Activated CD4-positive, alpha-beta T cell treated with anti-CD3 and anti-CD28 coated beads, Interleukin-2, amount 50 U/mL, for 48 hours (primary cell): ENCODE data around the gene TAS2R46.

Experiments used
- DNase-seq, 2 experiments: peaks; one replicate each; pipeline ENCODE4 v3.0.0-alpha.2; 2020

The TAS2R46 gene

DNA sequence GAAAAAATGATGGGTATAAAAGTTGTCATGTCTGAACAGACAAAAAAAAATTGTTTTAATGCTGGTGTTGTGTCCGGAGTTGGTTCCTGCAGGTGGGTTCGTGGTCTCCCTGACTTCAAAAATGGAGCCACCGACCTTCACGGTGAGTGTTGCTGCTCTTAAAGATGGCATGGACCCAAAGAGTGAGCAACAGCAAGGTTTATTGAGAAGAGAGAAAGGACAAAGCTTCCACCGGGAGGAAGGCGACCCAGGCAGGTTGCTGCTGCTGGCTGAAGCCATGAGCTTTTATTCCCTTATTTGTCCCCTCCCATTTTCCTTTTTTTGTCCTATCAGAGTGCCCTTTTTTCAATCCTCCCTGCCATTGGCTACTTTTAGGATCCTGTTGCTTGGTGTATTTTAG lies 30.8 kb downstream of the TAS2R46 start, which contains the start of gene TAS2R31:
TAS2R31 (minus strand) TSS at position 101 of the 400 bp plus-strand sequence; CDS start at position 29, 72 bp downstream.
- DNase-seq = no peak

DNA sequence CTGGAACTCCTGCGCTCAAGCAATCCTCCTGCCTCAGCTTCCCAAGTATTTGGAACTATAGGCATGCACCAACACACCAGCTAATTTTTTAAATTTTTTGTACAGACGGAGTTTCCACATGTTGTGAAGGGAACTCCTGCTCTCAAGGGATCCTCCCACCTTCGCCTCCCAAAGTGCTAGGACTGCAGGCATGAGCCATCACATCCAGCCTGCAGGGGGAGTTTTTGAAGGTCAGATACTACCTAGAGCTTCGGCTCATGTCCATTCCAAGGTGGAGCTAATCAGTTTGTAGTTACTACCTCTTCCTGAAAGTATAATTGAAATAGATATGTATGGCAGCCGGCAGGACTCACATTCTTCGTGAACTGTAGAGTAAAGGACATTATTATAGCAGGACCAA lies 36.0 kb downstream of the TAS2R46 start:
- no peak for DNase-seq

DNA sequence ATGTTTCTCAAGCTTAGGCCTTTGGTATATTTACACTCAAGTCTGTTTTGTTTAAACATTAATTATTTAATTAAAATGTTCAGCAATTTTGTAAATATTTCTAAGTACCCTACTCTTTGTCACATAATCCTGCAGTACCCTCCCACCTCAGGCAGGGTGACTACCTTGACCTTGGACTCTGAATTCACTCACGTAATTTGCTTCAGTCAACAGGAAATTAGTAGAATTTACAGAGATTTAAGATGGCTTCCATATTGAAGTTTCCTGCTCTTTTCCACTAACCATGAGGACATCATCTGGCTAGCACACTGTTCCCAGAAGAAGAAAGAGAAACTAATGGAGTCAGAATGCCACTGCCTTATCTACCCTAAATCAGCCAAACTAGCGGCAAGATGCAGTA lies 38.7 kb downstream of the TAS2R46 start:
- no peak for DNase-seq

DNA sequence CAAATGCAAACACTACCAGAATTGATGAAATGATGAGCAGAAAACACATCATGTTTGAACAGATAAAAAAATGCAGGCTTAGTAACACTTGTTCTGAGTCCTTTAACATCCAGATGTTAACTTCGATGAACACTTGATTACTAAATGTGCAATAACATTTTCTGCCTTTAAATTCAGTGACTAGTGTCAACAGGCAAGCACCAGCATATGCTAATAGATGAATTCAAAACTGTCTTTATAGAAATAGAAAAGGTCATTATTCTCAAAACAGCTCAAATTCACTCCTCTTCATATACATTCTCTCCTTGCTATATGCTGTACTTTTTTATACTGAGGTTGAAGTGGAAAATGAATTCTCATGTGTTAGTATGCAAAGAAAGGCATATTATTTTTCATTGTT lies 39.6 kb downstream of the TAS2R46 start, which contains the start of gene TAS2R19:
TAS2R19 (minus strand) TSS at position 101 of the 400 bp plus-strand sequence; CDS start at position 52, 49 bp downstream.
- DNase-seq = no peak

DNA sequence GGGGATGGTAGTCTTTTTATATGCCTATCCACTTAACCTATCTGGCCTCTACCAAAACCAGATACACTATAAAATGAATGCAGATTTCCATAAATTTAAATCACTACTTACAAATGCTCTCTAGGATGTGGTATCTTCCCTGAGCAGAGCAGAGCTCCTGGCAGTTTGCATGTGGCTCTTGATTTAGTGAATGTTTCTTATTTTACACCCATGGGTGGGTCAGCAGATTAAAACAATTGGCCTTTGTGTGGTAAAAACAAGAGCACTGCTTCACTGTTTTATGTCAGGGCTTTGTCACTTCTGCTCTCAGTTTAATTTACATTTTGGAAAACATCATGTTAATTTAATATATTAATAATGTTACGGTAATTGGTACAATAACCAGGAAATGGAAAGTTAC lies 45.2 kb downstream of the TAS2R46 start:
- DNase-seq = no peak

DNA sequence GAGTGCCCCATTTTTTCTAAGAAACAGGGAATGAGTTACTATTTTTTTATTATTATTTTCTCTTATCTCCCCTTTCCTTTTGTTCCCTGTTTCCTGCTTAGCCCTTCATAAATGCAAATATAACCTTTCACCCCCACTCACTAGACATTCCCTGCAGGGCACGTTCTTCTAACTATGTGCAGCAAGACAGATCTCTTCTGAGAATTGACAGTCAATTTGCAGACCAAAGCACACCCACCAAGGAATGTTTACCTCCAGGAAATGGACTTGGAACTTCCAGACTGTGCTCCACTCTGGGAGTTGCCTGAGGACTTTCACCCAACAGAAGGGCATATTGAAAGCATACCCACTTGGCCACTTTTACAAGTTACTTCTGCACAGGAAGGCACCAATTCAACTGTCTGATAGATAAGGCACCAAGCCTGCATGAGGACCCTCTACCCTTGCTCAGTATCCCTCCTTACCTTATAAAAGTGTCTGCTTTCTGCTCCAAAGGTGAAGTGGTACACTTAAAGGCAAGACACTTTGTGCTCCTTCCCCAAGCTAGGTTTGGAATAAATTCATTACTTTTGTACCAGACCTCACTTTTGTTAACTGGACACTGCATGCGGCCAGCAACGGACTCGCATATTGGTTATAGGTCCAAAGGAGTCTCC lies 46.2 kb downstream of the TAS2R46 start:
- DNase-seq = no peak

DNA sequence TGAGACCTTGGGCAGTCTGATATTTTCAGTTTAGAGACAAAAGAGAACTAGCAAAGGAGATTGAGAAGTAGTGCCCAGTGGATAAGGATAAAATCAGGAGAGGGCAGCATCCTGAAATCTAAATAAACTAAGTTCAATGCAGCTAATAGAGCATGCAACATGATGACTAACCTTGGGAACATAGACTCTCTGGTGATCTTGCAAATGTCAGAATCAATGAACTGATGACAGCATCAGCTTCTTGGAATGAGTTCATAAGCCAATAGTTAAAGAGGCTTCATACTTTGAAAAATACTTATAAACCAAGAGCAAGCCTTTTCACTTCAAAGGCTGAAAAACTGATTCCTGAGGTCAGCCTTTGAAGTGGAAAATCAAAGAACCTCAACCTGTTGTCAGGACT lies 47.9 kb downstream of the TAS2R46 start:
- no peak for DNase-seq
